ENCODE data around the gene TIGD4. TPM values are rescaled to one million over a fixed set of nuclear protein-coding genes. Genes with fewer than 3 reads are reported as not detected.
A peak's percentile ranks its signal among the peaks of the same experiment; 100 is the strongest.
"Not testable (repeated sequence)": the region's sequence is repeated elsewhere in the genome, so short reads cannot be mapped to it uniquely, and the experiment has no call there.

TIGD4 gene
- total RNA-seq, 1 donor from 2014 or later, result 3.0 TPM

GRCh38 chr4:152784490-152785350, 5.2 kb upstream of the TIGD4 start:
- peak; percentile 61 for DNase-seq (ENCODE audit: low read depth)

- peak; percentile 46 for DNase-seq (ENCODE audit: low read depth)
Measured at GRCh38 chr4:152780267-152780778, 793 bp upstream of the TIGD4 start.

GRCh38 chr4:152778656-152779512, 646 bp downstream of the TIGD4 start:
- peak; percentile 68 for DNase-seq (ENCODE audit: low read depth)

- no peak for DNase-seq (ENCODE audit: low read depth)
Measured at GRCh38 chr4:152777488-152777887, 2.0 kb downstream of the TIGD4 start.

GRCh38 chr4:152776352-152776751, 3.2 kb downstream of the TIGD4 start:
- no peak for DNase-seq (ENCODE audit: low read depth)

- DNase-seq (ENCODE audit: low read depth), result no peak
Measured at GRCh38 chr4:152773953-152774352, 5.6 kb downstream of the TIGD4 start.

- DNase-seq (ENCODE audit: low read depth), result no peak
Measured at GRCh38 chr4:152773339-152773738, 6.2 kb downstream of the TIGD4 start.

GRCh38 chr4:152771741-152772533, 7.6 kb downstream of the TIGD4 start:
- DNase-seq (ENCODE audit: low read depth), result no peak

- not testable (repeated sequence) for DNase-seq (ENCODE audit: low read depth)
Measured at GRCh38 chr4:152765069-152765737, 14.3 kb downstream of the TIGD4 start.

GRCh38 chr4:152763796-152764195, 15.7 kb downstream of the TIGD4 start:
- DNase-seq (ENCODE audit: low read depth), result no peak

GRCh38 chr4:152748619-152749018, 30.9 kb downstream of the TIGD4 start:
- no peak for DNase-seq (ENCODE audit: low read depth)

GRCh38 chr4:152747444-152747843, 32.1 kb downstream of the TIGD4 start:
- DNase-seq (ENCODE audit: low read depth), result no peak

GRCh38 chr4:152738827-152739226, 40.7 kb downstream of the TIGD4 start:
- DNase-seq (ENCODE audit: low read depth), result no peak

GRCh38 chr4:152735906-152736305, 43.6 kb downstream of the TIGD4 start:
- no peak for DNase-seq (ENCODE audit: low read depth)

- peak; percentile 34 for DNase-seq (ENCODE audit: low read depth)
Measured at GRCh38 chr4:152735396-152735859, 44.1 kb downstream of the TIGD4 start.

GRCh38 chr4:152734699-152735050, 44.9 kb downstream of the TIGD4 start:
- no peak for DNase-seq (ENCODE audit: low read depth)

- DNase-seq (ENCODE audit: low read depth), result no peak
Measured at GRCh38 chr4:152734015-152734698, 45.4 kb downstream of the TIGD4 start.

- no peak for DNase-seq (ENCODE audit: low read depth)
Measured at GRCh38 chr4:152731997-152732396, 47.5 kb downstream of the TIGD4 start.

GRCh38 chr4:152729466-152729865, 50.1 kb downstream of the TIGD4 start:
- DNase-seq (ENCODE audit: low read depth), result no peak

GRCh38 chr4:152728343-152728742, 51.2 kb downstream of the TIGD4 start:
- no peak for DNase-seq (ENCODE audit: low read depth)
